K562 (cell line): ENCODE results near the gene PITPNM1.

Experiments used
- CHD2 ChIP-seq: IDR thresholded peaks from 2 replicates; pipeline ENCODE4 v1.6.1; 2011; ENCODE audit warnings: low read depth, low read length
- CTCF ChIP-seq, 3 experiments: IDR thresholded peaks in 2 of 3; conservative IDR thresholded peaks in 1 of 3; 2 replicates each; pipeline ENCODE4 v1.5.1; 2011 to 2012; ENCODE audit warnings: low read length in 3 of 3, mild to moderate bottlenecking in 3 of 3, control low read depth in 2 of 3, improper control_type of control experiment in 1 of 3, inconsistent platforms in 1 of 3, low read depth in 1 of 3, mixed read lengths in 1 of 3, moderate library complexity in 1 of 3; ENCODE audit not compliant: insufficient read depth in 2 of 3
- EP300 ChIP-seq: IDR thresholded peaks from 2 replicates; pipeline ENCODE4 v1.6.1; 2012; ENCODE audit warnings: low read length, improper control_type of control experiment
- IRF2 ChIP-seq: sonication (generic); formaldehyde crosslinking; IDR thresholded peaks from 2 replicates; pipeline ENCODE4 v1.8.1; 2022; ENCODE audit warnings: mild to moderate bottlenecking, missing genetic modification reagents
- KAT7 ChIP-seq: sonication (generic); formaldehyde crosslinking; IDR thresholded peaks from 2 replicates; pipeline ENCODE4 v1.8.0; 2022; ENCODE audit warnings: missing genetic modification reagents, mild to moderate bottlenecking, borderline replicate concordance
- NFRKB ChIP-seq: fragments of 450-650 bp; IDR thresholded peaks from 2 replicates; pipeline ENCODE4 v1.6.1; 2016; ENCODE audit warnings: low read depth
- NR3C1 ChIP-seq: sonication (generic); formaldehyde crosslinking; IDR thresholded peaks from 2 replicates; pipeline ENCODE4 v1.8.1; 2022; ENCODE audit warnings: missing genetic modification reagents
- POLR2A ChIP-seq: fragments of 450-650 bp; conservative IDR thresholded peaks from 2 replicates; pipeline ENCODE4 v1.6.1; 2016
- SAFB2 ChIP-seq: fragments of 200-400 bp; formaldehyde crosslinking; IDR thresholded peaks from 2 replicates; pipeline ENCODE4 v1.6.1; 2018; ENCODE audit warnings: borderline replicate concordance, low read length, low read depth, moderate library complexity; ENCODE audit not compliant: severe bottlenecking
- TBP ChIP-seq: optimal IDR thresholded peaks from 2 replicates; pipeline ENCODE3; 2011; ENCODE audit warnings: low read depth, low read length, improper control_type of control experiment
- ZSCAN32 ChIP-seq: fragments of 450-650 bp; formaldehyde crosslinking; IDR thresholded peaks from 2 replicates; pipeline ENCODE4 v1.4.0; 2020; ENCODE audit warnings: mild to moderate bottlenecking, moderate library complexity

- TF ChIP-seq NR3C1 (CRISPR knock-in tag) (no peak), TBP (no peak), IRF2 (no peak), NFRKB (no peak), POLR2A (no peak), SAFB2 (no peak), KAT7 (CRISPR knock-in tag) (no peak), EP300 (no peak), ZSCAN32 (no peak), CTCF (IDR thresholded peaks at IDR 0.05 in 2 of 3, conservative IDR thresholded peaks at IDR 0.05 in 1 of 3; ENCODE audit: insufficient read depth in 2 of 3, low read depth in 1 of 3, low read length in 3 of 3) (no peak), CHD2 (no peak)
These were observed 59.6 kb downstream of the PITPNM1 start for GRCh38 chr11:67445515-67445914.
